RWPE2 (cell line): Measurements from ENCODE around the gene LASP1NB.
"Not testable (repeated sequence)": the region's sequence is repeated elsewhere in the genome, so short reads cannot be mapped to it uniquely, and the experiment has no call there.

Source experiments
- ATAC-seq: fragments of 200-7000 bp; cut with Tn5 transposase; 3 replicates; pipeline ENCODE4 v1.9.1; 2021; ENCODE audit warnings: low read depth
- DNase-seq: peaks from one replicate; pipeline ENCODE4 v3.0.0-alpha.2; 2020; ENCODE audit warnings: low spot score
- H3K27ac ChIP-seq: fragments of 450-650 bp; 2 replicates; pipeline ENCODE4 v1.5.1; 2017; ENCODE audit warnings: mild to moderate bottlenecking; ENCODE audit not compliant: poor library complexity, severe bottlenecking
- H3K27me3 ChIP-seq: fragments of 250-450 bp; sonication (Bioruptor Pico); 2 replicates; pipeline ENCODE4 v1.5.1; 2021; ENCODE audit warnings: mild to moderate bottlenecking, moderate library complexity; ENCODE audit not compliant: insufficient read depth, poor library complexity, severe bottlenecking
- H3K36me3 ChIP-seq: fragments of 250-450 bp; sonication (Bioruptor Pico); 2 replicates; pipeline ENCODE4 v1.5.1; 2020; ENCODE audit warnings: low read depth, mild to moderate bottlenecking, moderate library complexity
- H3K4me1 ChIP-seq: fragments of 250-450 bp; sonication (Bioruptor Pico); 2 replicates; pipeline ENCODE4 v1.5.1; 2021; ENCODE audit warnings: mild to moderate bottlenecking, moderate library complexity; ENCODE audit not compliant: insufficient read depth, poor library complexity, severe bottlenecking
- H3K4me3 ChIP-seq: fragments of 250-450 bp; sonication (Bioruptor Pico); 2 replicates; pipeline ENCODE4 v1.5.1; 2021; ENCODE audit warnings: mild to moderate bottlenecking, moderate library complexity; ENCODE audit not compliant: severe bottlenecking
- H3K9me3 ChIP-seq: fragments of 250-450 bp; sonication (Bioruptor Pico); 2 replicates; pipeline ENCODE4 v1.5.1; 2021; ENCODE audit warnings: mild to moderate bottlenecking, moderate library complexity; ENCODE audit not compliant: severe bottlenecking
- TF ChIP-seq, protein P1 (sequence below): fragments of 450-650 bp; IDR thresholded peaks from one replicate; pipeline ENCODE4 v1.5.1; 2017; ENCODE audit warnings: mild to moderate bottlenecking, moderate library complexity; ENCODE audit not compliant: poor library complexity, severe bottlenecking

LASP1NB gene

DNA sequence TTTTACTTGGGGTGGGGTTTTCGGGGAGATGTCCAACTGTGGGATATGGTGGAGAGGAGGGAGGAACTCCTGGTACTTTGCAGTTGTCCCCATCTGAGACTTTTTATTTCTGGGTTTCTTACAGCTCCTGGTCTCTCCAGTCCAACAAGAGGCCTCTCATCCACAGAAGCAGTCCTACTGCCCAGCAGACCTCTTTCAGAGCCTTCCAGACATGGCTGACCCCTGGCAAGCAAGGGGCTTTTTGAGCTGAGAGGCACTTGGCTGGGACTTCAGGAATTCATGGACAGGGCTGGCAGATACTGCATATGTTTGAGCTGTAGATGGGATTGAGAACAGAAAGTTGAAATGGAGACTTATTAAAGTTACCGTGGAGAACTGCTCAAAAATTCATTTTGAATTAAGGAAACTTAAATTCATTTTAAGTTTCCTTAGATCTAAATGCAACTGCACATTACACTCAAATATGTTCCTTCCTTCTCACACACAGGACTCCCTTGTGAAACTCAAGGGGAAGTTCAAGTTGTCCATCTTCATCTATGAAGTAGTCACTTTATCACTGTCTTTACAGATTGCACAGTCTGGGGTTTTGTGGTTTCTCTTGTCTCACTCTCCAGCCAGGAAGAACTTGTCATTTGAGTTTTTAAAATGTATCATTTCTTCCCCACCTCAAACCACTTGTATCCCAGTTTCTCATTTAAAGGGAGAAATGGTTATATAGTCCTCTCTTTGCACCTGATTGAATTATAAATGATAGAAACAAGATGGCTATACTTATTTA lies 1.1 kb downstream of the LASP1NB start:
- Histone ChIP-seq H3K4me1 (no peaks in the 10 kb centered on the region), H3K4me3 (no peak overlapping the region), H3K27ac (no peak overlapping the region), H3K27me3 (no peaks in the 10 kb centered on the region), H3K9me3 (no peaks in the 10 kb centered on the region), H3K36me3 (no peaks in the 10 kb centered on the region)
- no peak for DNase-seq
- TF ChIP-seq, protein P1, sequence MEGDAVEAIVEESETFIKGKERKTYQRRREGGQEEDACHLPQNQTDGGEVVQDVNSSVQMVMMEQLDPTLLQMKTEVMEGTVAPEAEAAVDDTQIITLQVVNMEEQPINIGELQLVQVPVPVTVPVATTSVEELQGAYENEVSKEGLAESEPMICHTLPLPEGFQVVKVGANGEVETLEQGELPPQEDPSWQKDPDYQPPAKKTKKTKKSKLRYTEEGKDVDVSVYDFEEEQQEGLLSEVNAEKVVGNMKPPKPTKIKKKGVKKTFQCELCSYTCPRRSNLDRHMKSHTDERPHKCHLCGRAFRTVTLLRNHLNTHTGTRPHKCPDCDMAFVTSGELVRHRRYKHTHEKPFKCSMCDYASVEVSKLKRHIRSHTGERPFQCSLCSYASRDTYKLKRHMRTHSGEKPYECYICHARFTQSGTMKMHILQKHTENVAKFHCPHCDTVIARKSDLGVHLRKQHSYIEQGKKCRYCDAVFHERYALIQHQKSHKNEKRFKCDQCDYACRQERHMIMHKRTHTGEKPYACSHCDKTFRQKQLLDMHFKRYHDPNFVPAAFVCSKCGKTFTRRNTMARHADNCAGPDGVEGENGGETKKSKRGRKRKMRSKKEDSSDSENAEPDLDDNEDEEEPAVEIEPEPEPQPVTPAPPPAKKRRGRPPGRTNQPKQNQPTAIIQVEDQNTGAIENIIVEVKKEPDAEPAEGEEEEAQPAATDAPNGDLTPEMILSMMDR = no peak
- no peak for ATAC-seq

DNA sequence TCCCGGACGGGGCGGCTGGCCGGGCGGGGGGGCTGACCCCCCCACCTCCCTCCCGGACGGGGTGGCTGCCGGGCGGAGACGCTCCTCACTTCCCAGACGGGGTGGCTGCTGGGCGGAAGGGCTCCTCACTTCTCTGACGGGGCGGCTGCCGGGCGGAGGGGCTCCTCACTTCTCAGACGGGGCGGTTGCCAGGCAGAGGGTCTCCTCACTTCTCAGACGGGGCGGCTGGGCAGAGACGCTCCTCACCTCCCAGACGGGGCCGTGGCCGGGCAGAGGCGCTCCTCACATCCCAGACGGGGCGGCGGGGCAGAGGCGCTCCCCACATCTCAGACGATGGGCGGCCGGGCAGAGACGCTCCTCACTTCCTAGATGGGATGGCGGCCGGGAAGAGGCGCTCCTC lies 5.4 kb downstream of the LASP1NB start:
- H3K27ac ChIP-seq, H3K4me1 ChIP-seq, H3K36me3 ChIP-seq, DNase-seq, ATAC-seq, H3K4me3 ChIP-seq, H3K9me3 ChIP-seq, H3K27me3 ChIP-seq: not testable (repeated sequence)

DNA sequence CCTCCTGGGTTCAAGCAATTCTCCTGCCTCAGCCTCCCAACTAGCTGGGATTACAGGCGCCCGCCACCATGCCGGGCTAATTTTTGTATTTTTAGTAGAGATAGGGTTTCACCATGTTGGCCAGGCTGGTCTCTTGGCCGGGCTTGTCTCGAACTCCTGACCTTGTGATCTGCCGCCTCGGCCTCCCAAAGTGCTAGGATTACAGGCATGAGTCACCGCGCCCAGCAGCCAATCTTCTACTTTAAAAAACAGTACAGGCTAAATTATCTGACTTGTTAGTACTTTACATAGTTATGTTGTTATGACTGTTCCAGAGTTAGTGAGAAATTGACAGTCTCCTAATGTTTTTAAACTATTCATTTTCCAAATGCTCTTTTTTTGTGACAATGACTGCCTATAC lies 8.5 kb downstream of the LASP1NB start:
- ATAC-seq = not testable (repeated sequence)

DNA sequence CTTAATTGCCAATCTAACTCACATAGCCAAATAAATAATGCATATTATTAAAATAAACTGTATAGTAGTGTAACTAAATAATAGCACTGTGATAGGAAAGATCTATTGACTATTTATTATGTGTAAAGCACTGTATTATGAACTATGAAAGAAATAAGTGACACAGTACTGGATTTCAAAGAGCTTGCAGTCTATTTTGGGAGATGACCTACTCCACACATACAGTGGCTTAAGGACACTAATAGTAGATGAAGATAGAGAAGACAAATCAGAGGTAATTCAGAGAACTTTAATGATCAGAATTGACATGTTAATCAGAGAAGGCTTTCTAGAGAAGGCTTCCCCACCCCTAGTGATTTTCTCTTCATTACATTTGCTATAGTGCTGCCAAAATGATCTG lies 14.6 kb downstream of the LASP1NB start:
- no peak overlapping the region for H3K4me3 ChIP-seq
- TF ChIP-seq, protein P1 = no peak
- H3K27ac ChIP-seq = no peak overlapping the region
- no peaks in the 10 kb centered on the region for H3K9me3 ChIP-seq
- no peaks in the 10 kb centered on the region for H3K36me3 ChIP-seq
- H3K27me3 ChIP-seq = no peaks in the 10 kb centered on the region
- H3K4me1 ChIP-seq = no peaks in the 10 kb centered on the region
- DNase-seq (no peak), ATAC-seq (no peak)

More for the DNA sequence above, 8.5 kb downstream of the LASP1NB start:
- H3K4me3 ChIP-seq, H3K36me3 ChIP-seq, H3K9me3 ChIP-seq, H3K4me1 ChIP-seq, H3K27ac ChIP-seq, DNase-seq, H3K27me3 ChIP-seq: not testable (repeated sequence)

DNA sequence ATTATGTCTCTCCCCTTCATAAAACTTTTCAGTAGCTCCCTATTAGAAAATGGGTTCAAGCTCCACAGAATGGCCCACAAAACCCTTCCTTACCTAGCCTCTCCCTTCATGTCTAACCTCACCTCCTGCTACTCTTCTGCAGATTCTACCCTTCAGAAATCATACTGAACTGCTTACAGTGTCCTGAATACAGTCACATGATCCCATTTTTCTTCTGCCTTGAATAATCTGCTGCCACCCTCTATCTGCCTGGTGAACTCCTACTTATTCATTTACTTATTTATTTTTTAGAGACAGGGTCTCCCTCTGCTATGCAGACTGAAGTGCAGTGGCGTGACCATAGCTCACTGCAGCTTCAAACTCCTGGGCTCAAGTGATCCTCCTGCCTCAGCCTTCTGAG lies 15.0 kb downstream of the LASP1NB start:
- Histone ChIP-seq H3K9me3 (no peaks in the 10 kb centered on the region), H3K36me3 (no peaks in the 10 kb centered on the region), H3K4me3 (no peak overlapping the region), H3K27ac (no peak overlapping the region), H3K4me1 (no peaks in the 10 kb centered on the region), H3K27me3 (no peaks in the 10 kb centered on the region)
- no peak for DNase-seq
- TF ChIP-seq, protein P1 = no peak
- ATAC-seq = no peak

DNA sequence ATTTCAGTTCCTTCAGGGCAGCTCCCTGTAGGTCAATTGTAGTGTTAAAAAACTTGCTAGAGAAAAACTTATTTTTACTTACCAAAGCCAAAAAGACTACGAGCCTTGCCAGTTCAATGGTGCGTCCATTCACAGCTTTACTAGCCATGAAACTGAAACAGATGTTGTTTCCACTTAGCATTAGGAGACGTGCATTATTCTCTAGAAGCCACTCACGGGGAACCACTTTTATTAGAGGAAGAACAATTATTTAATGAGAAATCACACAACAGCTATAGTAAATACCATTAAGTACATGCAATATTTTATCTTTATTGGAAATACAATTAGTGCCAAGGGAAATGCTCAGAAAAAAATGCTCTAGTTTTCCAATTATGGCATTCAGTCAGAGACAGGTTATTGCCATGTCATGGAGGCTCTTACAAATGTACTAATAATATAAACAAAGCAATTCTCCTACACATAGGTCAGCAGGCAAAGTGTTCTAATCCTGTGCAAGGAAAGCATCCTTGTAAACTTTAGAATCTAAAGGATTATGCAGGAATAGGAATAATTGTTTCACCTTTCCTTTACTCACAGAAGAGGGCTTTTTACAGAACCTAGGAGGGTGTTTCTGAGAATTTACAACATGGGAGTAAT lies 17.4 kb downstream of the LASP1NB start:
- no peaks in the 10 kb centered on the region for H3K36me3 ChIP-seq
- no peaks in the 10 kb centered on the region for H3K4me1 ChIP-seq
- H3K4me3 ChIP-seq = no peak overlapping the region
- TF ChIP-seq, protein P1 = no peak
- H3K9me3 ChIP-seq = no peaks in the 10 kb centered on the region
- no peak overlapping the region for H3K27ac ChIP-seq
- H3K27me3 ChIP-seq = no peaks in the 10 kb centered on the region
- ATAC-seq = no peak
- DNase-seq = no peak
